Cardiac fibroblast (primary cell): ENCODE data around the gene RAB10.

Source experiments
- DNase-seq, 2 donors: peaks; one replicate each; pipeline versions ENCODE4 v3.0.0 to v3.0.0-alpha.2; 2010; ENCODE audit warnings: low read depth in 2 of 2
- H3K4me3 ChIP-seq, 2 donors: replicated peaks in 1 of 2; 1 replicate in 1 of 2; 2 replicates in 1 of 2; pipeline ENCODE4 v1.5.1; 2011; ENCODE audit warnings: low read depth in 2 of 2, low read length in 2 of 2, mild to moderate bottlenecking in 2 of 2, moderate library complexity in 1 of 2
- TF ChIP-seq, protein P1 (sequence below): IDR thresholded peaks from one replicate; pipeline ENCODE4 v1.5.1; 2011; ENCODE audit warnings: low read depth, mild to moderate bottlenecking, low read length, inconsistent platforms

RAB10 gene

DNA sequence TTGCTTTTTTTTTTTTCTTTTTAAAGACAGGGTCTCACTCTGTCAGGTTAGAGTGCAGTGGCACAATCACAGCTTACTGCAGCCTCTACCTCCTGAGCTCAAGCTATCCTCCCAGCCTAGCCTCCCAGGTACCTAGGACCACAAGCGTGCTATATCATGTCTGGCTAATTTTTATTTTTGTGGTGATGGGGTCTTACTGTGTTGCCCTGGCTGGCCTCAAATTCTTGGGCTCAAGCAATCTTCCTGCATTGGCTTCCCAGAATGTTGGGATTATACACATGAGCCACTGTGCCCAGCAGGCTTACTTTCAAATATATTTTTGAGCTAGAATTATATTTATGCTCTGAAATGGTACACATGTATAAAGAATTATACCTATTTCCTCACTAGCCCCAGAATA lies 85.6 kb downstream of the RAB10 start:
- DNase-seq, result no peak
- TF ChIP-seq, protein P1, sequence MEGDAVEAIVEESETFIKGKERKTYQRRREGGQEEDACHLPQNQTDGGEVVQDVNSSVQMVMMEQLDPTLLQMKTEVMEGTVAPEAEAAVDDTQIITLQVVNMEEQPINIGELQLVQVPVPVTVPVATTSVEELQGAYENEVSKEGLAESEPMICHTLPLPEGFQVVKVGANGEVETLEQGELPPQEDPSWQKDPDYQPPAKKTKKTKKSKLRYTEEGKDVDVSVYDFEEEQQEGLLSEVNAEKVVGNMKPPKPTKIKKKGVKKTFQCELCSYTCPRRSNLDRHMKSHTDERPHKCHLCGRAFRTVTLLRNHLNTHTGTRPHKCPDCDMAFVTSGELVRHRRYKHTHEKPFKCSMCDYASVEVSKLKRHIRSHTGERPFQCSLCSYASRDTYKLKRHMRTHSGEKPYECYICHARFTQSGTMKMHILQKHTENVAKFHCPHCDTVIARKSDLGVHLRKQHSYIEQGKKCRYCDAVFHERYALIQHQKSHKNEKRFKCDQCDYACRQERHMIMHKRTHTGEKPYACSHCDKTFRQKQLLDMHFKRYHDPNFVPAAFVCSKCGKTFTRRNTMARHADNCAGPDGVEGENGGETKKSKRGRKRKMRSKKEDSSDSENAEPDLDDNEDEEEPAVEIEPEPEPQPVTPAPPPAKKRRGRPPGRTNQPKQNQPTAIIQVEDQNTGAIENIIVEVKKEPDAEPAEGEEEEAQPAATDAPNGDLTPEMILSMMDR, result no peak
- no peak overlapping the region for H3K4me3 ChIP-seq

DNA sequence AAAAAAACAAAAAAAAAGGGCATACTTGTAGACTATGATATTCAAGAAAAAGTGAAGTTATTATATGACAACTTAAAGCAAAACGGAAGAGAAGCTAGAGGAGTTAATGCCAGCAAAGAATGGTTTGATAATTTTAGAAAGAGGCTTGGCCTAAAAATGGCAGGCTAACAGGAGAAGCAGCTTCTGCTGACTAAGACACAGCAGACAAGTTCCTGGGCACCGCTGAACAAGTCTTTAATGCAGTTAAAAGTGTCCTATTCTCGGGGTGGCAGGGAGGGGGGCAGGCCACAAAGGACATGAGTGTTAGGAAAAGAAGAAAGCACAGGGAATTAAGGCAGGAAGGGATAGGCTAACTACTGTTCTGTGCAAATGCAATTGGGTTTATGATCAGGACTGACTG lies 88.7 kb downstream of the RAB10 start:
- DNase-seq, result no peak
- H3K4me3 ChIP-seq, result no peak overlapping the region
- TF ChIP-seq, protein P1, result no peak

DNA sequence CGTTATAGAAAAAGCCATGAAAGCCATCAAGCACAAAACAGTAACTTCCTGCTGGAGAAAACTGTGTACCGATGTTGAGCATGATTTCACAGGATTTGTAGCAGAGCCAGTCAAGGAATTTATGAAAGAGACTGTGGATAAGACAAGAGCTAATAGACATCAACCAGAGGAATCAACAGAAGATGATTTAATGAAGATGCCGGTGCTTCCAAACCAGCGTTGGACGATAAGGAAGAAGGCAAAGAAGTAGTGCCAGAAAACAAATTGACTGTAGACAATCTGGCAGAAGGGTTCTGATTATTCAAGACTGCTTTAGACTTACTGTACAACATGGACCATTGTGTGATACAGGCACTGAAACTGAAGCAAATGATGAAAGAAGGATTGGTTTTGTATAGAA lies 89.5 kb downstream of the RAB10 start:
- no peak for DNase-seq
- TF ChIP-seq, protein P1, result no peak
- no peak overlapping the region for H3K4me3 ChIP-seq

DNA sequence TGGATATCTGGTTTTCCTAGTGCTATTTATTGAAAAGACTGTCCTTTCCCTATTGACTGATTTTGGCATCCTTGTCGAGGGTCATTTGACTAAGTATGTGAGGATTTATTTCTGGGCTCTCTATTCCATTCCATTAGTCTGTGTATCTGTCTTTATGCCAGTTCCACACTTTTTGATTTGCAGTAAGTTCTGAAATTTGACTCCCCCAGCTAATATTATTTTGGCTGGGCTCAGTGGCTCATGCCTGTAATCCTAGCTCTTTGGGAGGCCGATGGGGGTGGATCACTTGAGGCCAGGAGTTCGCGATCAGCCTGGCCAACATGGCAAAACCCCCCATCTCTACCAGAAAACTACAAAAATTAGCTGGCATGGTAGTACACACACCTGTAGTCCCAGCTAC lies 92.2 kb downstream of the RAB10 start:
- H3K4me3 ChIP-seq, result no peak overlapping the region
- TF ChIP-seq, protein P1, result no peak
- DNase-seq, result no peak

- TF ChIP-seq, protein P1, result no peak
- DNase-seq, result no peak
- H3K4me3 ChIP-seq, result no peak overlapping the region
Measured at GRCh38 chr2:26128176-26128575, 94.3 kb downstream of the RAB10 start.

DNA sequence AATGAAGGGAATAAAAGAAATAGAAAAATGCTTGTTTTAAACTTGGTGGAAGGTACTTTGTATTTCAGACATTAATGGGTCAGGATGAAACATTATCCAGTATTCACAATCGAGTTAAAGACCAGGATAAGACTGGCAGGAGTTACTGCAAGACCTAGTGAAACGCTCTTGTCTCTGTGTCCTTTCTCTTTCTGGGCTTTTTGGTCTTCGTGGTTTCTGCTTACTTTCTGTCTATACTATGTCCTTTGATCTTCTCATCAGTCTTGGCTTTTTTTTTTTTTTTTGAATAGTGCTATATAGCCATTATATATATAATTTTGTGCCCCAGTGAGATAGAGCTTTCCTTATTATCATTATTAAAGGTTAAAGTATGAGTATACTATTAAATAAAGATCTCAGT lies 96.9 kb downstream of the RAB10 start:
- no peak overlapping the region for H3K4me3 ChIP-seq
- TF ChIP-seq, protein P1, result no peak
- DNase-seq, result no peak

DNA sequence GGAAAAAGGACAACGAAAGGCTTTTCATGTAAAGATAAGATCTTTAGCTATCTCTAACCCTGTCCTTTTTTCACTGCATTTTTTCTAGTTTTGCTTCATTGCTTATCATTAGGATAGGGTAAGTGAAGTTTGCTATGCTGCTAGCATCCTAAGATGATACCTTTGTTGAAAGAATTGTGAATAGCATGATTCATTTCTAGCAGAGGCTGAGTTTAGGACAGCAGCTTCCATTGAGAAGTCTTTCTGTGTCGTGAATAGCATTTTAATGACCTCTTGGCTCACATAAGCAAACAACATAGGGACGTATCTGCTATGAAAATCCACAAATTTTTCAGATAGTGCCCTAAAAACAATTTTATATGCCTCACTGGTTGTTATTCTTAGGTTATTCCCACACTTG lies 102.6 kb downstream of the RAB10 start:
- no peak for DNase-seq
- TF ChIP-seq, protein P1, result no peak
- no peak overlapping the region for H3K4me3 ChIP-seq
